GM18868 (cell line): Measurements from ENCODE around the gene BOLA3.
"Not testable (repeated sequence)": the region's sequence is repeated elsewhere in the genome, so short reads cannot be mapped to it uniquely, and the experiment has no call there.

Experiments
- ATAC-seq: cut with Tn5 transposase; IDR thresholded peaks from one replicate; pipeline ENCODE4 v1.9.1; 2021; ENCODE audit warnings: mild to moderate bottlenecking, moderate library complexity; ENCODE audit not compliant: unreplicated experiment

BOLA3 gene

GRCh38 chr2:74147727-74148456 lies at the start of gene BOLA3:
Gene BOLA3, minus strand, starts transcription at chr2:74147912. Its CDS starts 38 bp downstream, at chr2:74147874.
- peak; percentile 93 for ATAC-seq

DNA sequence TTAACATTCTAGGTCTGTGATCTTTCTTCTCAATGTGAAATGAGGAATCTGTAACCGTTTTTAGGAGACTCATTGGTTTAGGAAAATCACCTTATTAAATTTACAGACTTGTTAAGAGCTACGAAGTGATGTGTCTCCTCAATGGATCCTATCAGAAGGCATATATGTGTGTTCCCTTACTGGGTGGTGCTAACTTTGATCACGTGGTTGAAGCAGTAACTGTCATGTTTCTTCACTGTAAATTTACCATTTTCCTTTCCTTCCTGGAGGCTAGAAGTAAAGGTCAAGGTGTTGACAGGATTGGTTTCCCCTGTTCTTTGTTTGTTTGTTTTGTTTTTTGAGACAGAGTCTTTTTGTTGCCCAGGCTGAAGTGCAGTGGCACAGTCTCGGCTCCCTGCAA lies 49.3 kb upstream of the BOLA3 start:
- no peak for ATAC-seq

- no peak for ATAC-seq
Observed at GRCh38 chr2:74194799-74195198, 47.1 kb upstream of the BOLA3 start.

GRCh38 chr2:74191596-74192380 lies 44.1 kb upstream of the BOLA3 start:
- no peak for ATAC-seq

DNA sequence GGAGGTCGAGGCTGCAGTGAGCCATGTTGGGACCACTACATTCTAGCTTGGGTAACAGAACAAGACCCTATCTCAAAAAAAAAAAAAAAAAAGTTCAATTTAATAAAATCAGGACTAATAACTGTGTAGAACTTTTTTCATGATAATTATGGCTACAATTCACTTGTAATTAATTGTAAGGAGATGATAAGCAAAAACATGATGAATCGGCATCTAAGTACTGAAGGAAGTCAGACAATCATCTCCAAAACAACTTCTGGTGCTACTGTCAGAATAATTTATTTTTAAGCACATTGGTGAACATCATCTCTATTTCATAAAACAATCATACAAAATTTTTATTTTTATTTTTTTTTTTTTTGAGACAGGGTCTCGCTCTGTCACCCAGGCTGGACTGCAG lies 41.0 kb upstream of the BOLA3 start:
- no peak for ATAC-seq

DNA sequence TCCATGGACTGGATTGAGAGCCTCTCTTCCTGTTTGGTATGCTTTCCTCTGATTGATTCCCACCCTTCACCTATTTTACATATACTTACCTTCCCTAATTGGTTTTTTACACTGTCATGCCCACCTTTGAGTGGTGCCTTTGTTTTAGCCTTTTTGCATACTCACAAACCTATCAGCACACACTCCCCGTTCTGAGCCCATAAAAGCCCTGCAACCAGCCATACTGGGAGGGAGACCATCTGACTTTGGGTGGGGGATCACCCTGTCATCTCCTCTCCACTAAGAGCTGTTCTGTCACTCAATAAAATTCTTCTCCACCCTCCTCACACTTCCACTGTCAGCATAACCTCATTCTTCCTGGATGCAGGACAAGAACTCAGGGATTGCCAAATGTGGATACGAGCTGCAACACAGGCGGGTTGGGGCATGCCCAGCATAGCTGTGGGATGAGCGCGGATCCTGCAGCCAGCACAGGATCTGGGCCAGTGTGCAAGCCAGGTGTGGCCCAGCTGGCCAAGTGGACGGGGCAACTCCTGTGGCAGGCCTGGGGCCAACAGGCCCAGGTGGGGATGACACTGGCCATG lies 40.4 kb upstream of the BOLA3 start:
- ATAC-seq: no peak

GRCh38 chr2:74186706-74187105 lies 39.0 kb upstream of the BOLA3 start:
- not testable (repeated sequence) for ATAC-seq

DNA sequence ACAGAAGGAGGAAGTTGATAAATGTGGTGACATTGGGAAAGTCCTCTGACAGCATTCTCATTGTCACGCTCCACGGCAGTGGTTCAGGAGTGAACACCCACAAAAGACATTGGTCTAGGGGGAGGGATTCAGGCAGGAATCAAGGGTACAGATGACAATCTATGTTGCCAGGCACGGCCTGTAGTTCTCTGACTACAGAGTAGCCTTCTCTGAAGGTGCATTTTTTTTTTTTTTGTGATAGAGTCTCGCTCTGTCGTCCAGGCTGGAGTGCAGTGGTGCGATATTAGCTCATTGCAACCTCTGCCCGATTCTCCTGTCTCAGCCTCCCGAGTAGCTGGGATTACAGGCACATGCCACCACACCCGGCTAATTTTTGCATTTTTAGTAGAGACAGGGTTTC lies 38.3 kb upstream of the BOLA3 start:
- ATAC-seq: peak; percentile 71

DNA sequence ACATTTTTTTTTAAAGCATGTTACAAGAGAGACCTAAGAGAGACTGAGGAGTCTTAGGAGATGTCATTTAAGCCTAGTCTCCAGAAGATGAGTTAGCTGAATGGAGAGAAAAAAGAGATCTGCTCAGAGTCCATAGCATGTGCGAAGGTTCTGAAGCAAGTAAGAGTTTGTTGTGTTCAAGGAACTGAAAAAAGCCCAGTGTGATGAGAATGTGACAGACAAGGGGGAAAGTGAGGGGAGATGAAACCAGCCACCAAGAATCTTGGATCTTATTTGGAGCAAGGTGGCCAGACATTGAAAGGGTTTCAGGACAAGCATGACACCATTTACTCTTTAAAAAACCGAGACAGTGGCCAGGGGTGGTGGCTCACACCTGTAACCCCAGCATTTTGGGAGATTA lies 36.2 kb upstream of the BOLA3 start:
- no peak for ATAC-seq

DNA sequence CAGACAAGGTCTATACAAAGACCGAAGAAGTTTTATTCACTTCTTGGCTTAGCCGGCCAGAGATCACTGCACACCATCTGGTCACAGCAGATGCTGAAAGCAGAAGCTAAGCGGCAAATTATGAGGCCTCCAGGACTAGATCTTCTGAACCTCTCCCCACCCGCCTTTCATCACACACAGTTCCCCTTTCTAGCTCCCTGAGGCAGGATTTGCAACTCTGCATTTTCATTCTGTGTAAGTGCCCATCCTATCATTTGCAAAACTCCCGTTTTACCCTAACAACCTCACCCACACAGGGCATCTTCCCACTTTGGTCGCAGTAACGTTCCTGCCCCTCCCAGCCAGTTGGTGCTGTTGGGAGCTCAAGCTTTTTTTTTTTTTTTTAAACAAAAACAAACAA lies 34.0 kb upstream of the BOLA3 start:
- ATAC-seq: peak; percentile 35

GRCh38 chr2:74179063-74179865 lies 31.6 kb upstream of the BOLA3 start:
- ATAC-seq: peak; percentile 7

DNA sequence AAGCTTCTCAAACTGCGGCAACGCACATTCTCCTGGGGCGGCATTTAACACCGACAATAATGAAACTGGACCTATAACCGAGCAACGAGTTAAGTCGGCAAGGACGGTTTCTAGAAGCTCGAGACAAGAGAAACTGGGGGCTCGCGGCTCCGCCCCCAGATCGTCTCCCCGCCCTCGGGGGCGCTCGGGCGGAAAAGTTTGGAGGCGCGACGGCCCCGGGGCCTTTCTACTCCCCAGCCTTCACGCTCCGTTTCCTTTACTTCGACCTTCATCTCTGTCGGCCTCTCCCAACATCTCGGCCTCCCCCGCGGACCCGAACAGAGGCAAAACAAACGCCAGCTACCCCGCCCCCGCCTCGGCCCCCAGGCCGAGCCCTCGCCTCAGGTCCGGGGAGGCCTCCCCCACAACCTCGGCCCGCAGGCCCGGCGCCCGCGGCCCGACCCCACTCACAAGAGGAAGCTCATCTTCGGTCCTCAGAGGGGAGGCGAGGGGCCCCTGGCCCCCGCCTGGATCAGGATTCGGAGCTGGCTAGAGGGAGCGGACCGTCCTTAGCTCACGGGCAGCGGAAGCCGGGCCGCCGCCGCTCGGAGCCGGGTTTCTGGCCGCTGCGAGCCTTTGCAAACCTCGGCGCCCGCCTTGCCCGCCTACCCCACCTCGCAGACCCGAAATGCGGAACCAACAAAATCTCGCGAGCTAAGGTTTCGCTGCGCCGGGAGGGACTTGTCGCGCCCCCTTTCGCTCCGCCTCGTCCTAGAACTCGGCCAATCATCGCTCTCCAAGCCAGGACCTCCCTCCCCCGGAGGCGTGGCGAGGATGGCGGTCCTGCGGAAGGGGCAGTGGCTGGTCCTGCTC lies 30.7 kb upstream of the BOLA3 start, which contains the start of gene MOB1A:
TSS of gene MOB1A (minus strand) at position 669 of the 852 bp plus-strand sequence. CDS start at position 464, 205 bp downstream.
- ATAC-seq: peak; percentile 79

GRCh38 chr2:74177696-74178095 lies 30.0 kb upstream of the BOLA3 start:
- no peak for ATAC-seq

DNA sequence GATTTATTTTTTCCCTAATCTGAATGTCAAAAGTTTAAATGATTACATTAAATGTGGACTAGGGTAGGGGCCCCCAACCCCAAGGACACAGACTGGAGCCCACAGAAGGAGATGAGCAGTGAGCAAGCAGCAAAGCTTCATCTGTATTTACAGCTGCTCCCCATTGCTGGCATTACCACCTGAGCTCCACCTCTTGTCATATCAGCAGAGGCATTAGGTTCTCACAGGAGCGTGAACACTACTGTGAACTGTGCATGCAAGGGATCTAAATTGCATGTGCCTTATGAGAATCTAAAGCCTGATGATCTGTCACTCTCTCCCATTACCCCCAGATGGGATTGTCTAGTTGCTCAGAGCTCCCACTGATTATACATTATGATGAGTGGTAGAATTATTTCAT lies 27.2 kb upstream of the BOLA3 start:
- ATAC-seq: no peak

- peak; percentile 93 for ATAC-seq
Observed at GRCh38 chr2:74168739-74169138, 21.0 kb upstream of the BOLA3 start.

- no peak for ATAC-seq
Observed at GRCh38 chr2:74164761-74165160, 17.0 kb upstream of the BOLA3 start.

- no peak for ATAC-seq
Observed at GRCh38 chr2:74162951-74163350, 15.2 kb upstream of the BOLA3 start.

DNA sequence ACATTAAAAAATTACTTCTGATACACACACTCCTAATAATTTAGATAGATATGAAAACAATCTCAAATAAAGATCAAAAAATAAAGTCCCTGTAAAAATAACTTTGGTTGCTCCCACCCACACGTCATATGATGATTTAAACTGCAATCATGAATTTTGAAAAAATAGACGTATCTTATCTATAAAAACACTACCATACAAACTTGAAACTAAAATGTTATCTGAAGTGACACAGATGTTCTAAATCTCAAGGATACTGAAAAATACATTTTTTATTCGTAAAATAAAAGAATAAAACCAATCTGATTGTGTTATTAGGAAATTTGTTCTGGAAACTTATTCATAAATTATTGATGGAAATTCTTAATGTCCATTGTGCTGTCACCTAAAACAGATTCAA lies 8.1 kb upstream of the BOLA3 start:
- ATAC-seq: no peak

GRCh38 chr2:74152954-74153353 lies 5.2 kb upstream of the BOLA3 start:
- no peak for ATAC-seq
